GM12874 (cell line): Measurements from ENCODE around the gene OPCML.

Experiments used
- TF ChIP-seq, protein P1 (sequence below): IDR thresholded peaks from 2 replicates; pipeline ENCODE4 v1.5.1; 2011; ENCODE audit warnings: low read depth, mild to moderate bottlenecking, control low read depth, low read length, moderate library complexity; ENCODE audit not compliant: insufficient read depth

OPCML gene

GRCh38 chr11:132551016-132551415, 981.3 kb downstream of the OPCML start:
- TF ChIP-seq, protein P1, sequence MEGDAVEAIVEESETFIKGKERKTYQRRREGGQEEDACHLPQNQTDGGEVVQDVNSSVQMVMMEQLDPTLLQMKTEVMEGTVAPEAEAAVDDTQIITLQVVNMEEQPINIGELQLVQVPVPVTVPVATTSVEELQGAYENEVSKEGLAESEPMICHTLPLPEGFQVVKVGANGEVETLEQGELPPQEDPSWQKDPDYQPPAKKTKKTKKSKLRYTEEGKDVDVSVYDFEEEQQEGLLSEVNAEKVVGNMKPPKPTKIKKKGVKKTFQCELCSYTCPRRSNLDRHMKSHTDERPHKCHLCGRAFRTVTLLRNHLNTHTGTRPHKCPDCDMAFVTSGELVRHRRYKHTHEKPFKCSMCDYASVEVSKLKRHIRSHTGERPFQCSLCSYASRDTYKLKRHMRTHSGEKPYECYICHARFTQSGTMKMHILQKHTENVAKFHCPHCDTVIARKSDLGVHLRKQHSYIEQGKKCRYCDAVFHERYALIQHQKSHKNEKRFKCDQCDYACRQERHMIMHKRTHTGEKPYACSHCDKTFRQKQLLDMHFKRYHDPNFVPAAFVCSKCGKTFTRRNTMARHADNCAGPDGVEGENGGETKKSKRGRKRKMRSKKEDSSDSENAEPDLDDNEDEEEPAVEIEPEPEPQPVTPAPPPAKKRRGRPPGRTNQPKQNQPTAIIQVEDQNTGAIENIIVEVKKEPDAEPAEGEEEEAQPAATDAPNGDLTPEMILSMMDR, result no peak

- TF ChIP-seq, protein P1, result no peak
Observed at GRCh38 chr11:132549561-132549960, 982.7 kb downstream of the OPCML start.

GRCh38 chr11:132549001-132549400, 983.3 kb downstream of the OPCML start:
- TF ChIP-seq, protein P1, result no peak

- TF ChIP-seq, protein P1, result no peak
Observed at GRCh38 chr11:132544007-132544406, 988.3 kb downstream of the OPCML start.

- TF ChIP-seq, protein P1, result no peak
Observed at GRCh38 chr11:132541794-132542193, 990.5 kb downstream of the OPCML start.

DNA sequence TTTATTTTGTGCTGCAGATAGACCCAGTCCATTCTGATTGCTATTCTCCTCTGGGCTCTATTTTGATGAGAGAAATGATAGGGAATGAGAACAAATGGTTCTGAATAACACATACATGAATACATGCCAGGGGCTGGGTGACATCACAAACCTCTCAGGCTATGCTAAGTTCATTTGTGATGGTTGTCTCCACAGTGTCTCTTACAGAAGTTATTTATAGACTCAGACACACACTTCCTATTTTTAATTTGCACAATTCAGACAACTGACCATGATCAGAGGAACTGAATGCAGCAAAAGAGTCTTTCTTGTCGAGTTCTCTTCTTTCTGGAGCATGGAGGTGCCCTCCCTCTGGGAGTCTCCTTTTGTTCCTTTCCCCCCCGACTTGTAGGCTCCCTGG, 991.7 kb downstream of the OPCML start:
- TF ChIP-seq, protein P1, result no peak

GRCh38 chr11:132539590-132540368, 992.5 kb downstream of the OPCML start:
- TF ChIP-seq, protein P1, result no peak

DNA sequence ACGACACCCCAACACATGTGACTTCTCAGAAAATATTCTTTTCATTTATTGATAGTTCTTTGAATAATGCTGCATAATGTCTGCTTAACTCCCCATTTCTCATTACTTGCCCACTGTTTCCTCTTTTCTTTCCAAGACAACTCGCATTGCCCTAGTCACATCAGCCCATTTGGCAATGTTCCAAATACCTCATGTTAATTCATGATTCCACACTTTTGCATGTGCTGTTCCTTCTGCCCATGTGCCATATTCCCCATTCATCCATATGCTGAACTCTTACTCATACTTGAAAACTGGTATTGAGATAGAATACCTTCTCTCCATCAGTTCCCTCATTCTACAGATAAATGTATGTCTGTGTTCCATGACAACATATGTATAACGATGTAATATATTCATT, 993.7 kb downstream of the OPCML start:
- TF ChIP-seq, protein P1, result no peak
